Ovary (tissue), 9 donors: ENCODE data around the gene BLOC1S3. TPM values are rescaled to one million over a fixed set of nuclear protein-coding genes. Genes with fewer than 3 reads are reported as not detected.

ENCODE experiments used
- DNase-seq, 5 donors: peaks; one replicate each; pipeline ENCODE4 v3.0.0-alpha.2; 2019 to 2020
- H3K27ac ChIP-seq, 2 donors: fragments of 200-600 bp; one replicate each; pipeline versions ENCODE4 v1.5.1 to v1.8.0; 2019 to 2022
- H3K27me3 ChIP-seq: fragments of 200-600 bp; one replicate; pipeline ENCODE4 v1.8.0; 2022
- H3K36me3 ChIP-seq: fragments of 200-600 bp; sonication (generic); one replicate; pipeline ENCODE4 v1.5.1; 2019
- H3K4me1 ChIP-seq: one replicate; pipeline ENCODE4 v1.8.1; 2013; ENCODE audit warnings: mild to moderate bottlenecking, moderate library complexity; ENCODE audit not compliant: insufficient read depth
- H3K4me3 ChIP-seq: fragments of 200-600 bp; sonication (generic); one replicate; pipeline ENCODE4 v1.5.1; 2017
- H3K9me3 ChIP-seq, 2 donors: fragments of 200-600 bp in 1 of 2; sonication (generic) in 1 of 2; one replicate each; pipeline versions ENCODE4 v1.5.1 to v1.8.1; 2013 to 2019; ENCODE audit warnings: mild to moderate bottlenecking in 1 of 2, moderate library complexity in 1 of 2
- EP300 ChIP-seq: sonication (generic); formaldehyde crosslinking; IDR thresholded peaks from one replicate; pipeline ENCODE4 v1.6.1; 2017; ENCODE audit warnings: antibody characterized with exemption
- POLR2A ChIP-seq: fragments of 450-650 bp; IDR thresholded peaks from one replicate; pipeline ENCODE4 v1.6.1; 2017; ENCODE audit warnings: antibody characterized with exemption, mild to moderate bottlenecking, moderate library complexity
- WGBS, 3 donors: extraction: QIAGEN DNeasy Blood & Tissue Kit in 1 of 3; methylation state at CpG; one replicate each; pipeline versions ENCODE4 v1.1.5 to v1.1.7; 2013 to 2017; 5-methylcytosine and 5-hydroxymethylcytosine counted together
- intact Hi-C, 4 donors: fragments of 100-400 bp; cut with DNase I; formaldehyde crosslinking; loops; one replicate each; pipeline versions ENCODE4 v1.11.0 to v1.15.1; 2022 to 2023
- polyA plus RNA-seq, 2 donors: library from polyadenylated mRNA; stranded (reverse); fragments of 200-250 nt in 1 of 2; fragments of 350-450 nt in 1 of 2; fragmentation: Illumina TruSeq in 1 of 2; extraction: RNeasy Lipid Tissue Mini Kit (QIAGEN cat#74804) in 1 of 2; gene quantifications; one replicate each; pipeline ENCODE4 v1.2.3, GENCODE V29; 2013 to 2014
- total RNA-seq, 7 donors: library from RNA; depleted of rRNA in 2 of 7; stranded (reverse); fragments of >200 nt in 2 of 7; fragmentation: NEBNext Ultra II Directional in 3 of 7; extraction: Animal tissue kit (Norgen Biotek cat#: 25700) in 3 of 7; gene quantifications; one replicate each; pipeline versions ENCODE4 v1.1.0 to v1.2.4, GENCODE V29; 2016 to 2023
- TF ChIP-seq, protein P1 (sequence below), 3 donors: fragments of 450-650 bp in 2 of 3; fragments of 200-600 bp in 1 of 3; IDR thresholded peaks; one replicate each; pipeline versions ENCODE4 v1.5.1 to v1.8.0; 2016 to 2022; ENCODE audit warnings: antibody characterized with exemption in 3 of 3, mild to moderate bottlenecking in 1 of 3
- donor health status: DM: no; HTN: no; CAD: no; lungs with moderate emphysema.
- donor health status: DM: no; HTN: no; CAD: no.
- donor health status: Bipolar disorder and iron deficiency.
- donor health status: DM: yes; HTN: yes; CAD: no.
- donor health status: DM: no; HTN: no; CAD: no.
- donor health status: DM: yes; HTN: yes; CAD: no.

Gene BLOC1S3
- total and polyA plus RNA-seq, 9 donors, result 4.1 to 12.6 (median 11.3) TPM

GRCh38 chr19:45211751-45212381 lies 33.3 kb downstream of the BLOC1S3 start:
- Histone ChIP-seq H3K4me3 (no peak overlapping the region), H3K36me3 (no peaks in the 10 kb centered on the region), H3K27ac (no peak overlapping the region), H3K27me3 (no peaks in the 10 kb centered on the region), H3K9me3 (no peaks in the 10 kb centered on the region), H3K4me1 (no peaks in the 10 kb centered on the region)
- 29 to 37% (median 32%) methylated on average over 17 of the region's 17 CpGs for WGBS, 3 donors
- peak in 3 of 5 donors; percentile 31 to 44 (median 33) for DNase-seq
- TF ChIP-seq POLR2A, result no peak
- no peak for TF ChIP-seq EP300
- TF ChIP-seq, protein P1, sequence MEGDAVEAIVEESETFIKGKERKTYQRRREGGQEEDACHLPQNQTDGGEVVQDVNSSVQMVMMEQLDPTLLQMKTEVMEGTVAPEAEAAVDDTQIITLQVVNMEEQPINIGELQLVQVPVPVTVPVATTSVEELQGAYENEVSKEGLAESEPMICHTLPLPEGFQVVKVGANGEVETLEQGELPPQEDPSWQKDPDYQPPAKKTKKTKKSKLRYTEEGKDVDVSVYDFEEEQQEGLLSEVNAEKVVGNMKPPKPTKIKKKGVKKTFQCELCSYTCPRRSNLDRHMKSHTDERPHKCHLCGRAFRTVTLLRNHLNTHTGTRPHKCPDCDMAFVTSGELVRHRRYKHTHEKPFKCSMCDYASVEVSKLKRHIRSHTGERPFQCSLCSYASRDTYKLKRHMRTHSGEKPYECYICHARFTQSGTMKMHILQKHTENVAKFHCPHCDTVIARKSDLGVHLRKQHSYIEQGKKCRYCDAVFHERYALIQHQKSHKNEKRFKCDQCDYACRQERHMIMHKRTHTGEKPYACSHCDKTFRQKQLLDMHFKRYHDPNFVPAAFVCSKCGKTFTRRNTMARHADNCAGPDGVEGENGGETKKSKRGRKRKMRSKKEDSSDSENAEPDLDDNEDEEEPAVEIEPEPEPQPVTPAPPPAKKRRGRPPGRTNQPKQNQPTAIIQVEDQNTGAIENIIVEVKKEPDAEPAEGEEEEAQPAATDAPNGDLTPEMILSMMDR (IDR thresholded peaks at IDR 0.05), result no peak
- intact Hi-C loops, result no loop called here

DNA sequence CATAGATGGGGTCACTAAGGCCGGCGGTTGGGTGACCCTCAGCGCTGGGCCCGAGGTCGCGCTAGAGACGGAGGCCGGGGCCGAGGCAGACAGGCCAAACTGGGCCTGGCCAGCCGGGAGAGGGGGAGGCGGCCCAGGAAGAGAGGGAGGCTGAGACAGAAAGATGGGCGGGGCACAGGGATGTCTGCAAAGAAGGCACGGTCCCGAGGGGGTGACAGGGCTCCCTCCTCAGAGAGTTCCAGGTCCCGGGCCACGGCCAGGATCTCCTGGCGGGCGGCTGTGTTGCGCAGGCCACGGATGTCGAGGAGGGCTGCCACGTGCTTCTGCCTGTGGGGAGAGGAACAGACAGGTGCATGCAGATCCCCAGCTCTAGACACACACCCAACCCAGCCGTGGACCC lies 34.4 kb downstream of the BLOC1S3 start:
- no peak for DNase-seq
- Histone ChIP-seq H3K27me3 (no peaks in the 10 kb centered on the region), H3K36me3 (no peaks in the 10 kb centered on the region), H3K4me3 (no peak overlapping the region), H3K4me1 (no peaks in the 10 kb centered on the region), H3K9me3 (no peaks in the 10 kb centered on the region), H3K27ac (no peak overlapping the region)
- TF ChIP-seq EP300 (no peak), POLR2A (no peak)
- TF ChIP-seq, protein P1 (IDR thresholded peaks at IDR 0.05), result no peak
- intact Hi-C loops, result no loop called here
- 79 to 82% (median 80%) methylated on average over 23 of the region's 23 CpGs for WGBS, 3 donors

- Histone ChIP-seq H3K4me1 (no peaks in the 10 kb centered on the region), H3K36me3 (no peaks in the 10 kb centered on the region), H3K4me3 (no peak overlapping the region), H3K27me3 (no peaks in the 10 kb centered on the region), H3K27ac (no peak overlapping the region), H3K9me3 (no peaks in the 10 kb centered on the region)
- no peak for TF ChIP-seq EP300
- TF ChIP-seq, protein P1 (IDR thresholded peaks at IDR 0.05), result no peak
- intact Hi-C loops, result no loop called here
- DNase-seq, result no peak
- WGBS, 3 donors, result 31 to 43% (median 36%) methylated on average over 35 of the region's 35 CpGs
Measured at GRCh38 chr19:45215391-45216191, 37.0 kb downstream of the BLOC1S3 start.

DNA sequence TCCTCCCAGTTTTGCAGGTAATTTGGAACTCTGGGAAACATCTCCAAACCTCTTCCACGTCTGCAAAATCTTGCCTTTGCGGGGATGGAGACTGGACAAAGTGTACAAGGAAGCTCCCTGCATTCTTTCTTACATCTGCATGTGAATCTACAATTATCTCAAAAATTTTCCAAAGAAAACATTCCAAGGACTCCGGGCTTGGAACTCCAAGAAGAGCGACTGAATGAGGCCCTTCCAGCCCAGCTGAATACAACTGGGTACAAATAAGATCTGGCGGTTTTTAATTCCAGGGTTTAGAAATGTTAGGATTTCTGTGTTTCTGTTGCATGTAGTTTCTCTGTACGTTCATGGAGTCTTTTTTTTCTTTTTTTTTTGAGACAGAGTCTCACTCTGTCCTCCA lies 38.1 kb downstream of the BLOC1S3 start:
- Histone ChIP-seq H3K9me3 (no peaks in the 10 kb centered on the region), H3K36me3 (no peaks in the 10 kb centered on the region), H3K27ac (no peak overlapping the region), H3K4me1 (no peaks in the 10 kb centered on the region), H3K27me3 (no peaks in the 10 kb centered on the region), H3K4me3 (no peak overlapping the region)
- no peak for DNase-seq
- intact Hi-C loops, result no loop called here
- TF ChIP-seq, protein P1 (IDR thresholded peaks at IDR 0.05), result no peak
- TF ChIP-seq POLR2A, result no peak
- no peak for TF ChIP-seq EP300
- WGBS, 3 donors, result 54 to 61% (median 59%) methylated on average over 6 of the region's 6 CpGs
